ENCODE data around the gene RAP1GAP2. TPM values are rescaled to one million over a fixed set of nuclear protein-coding genes. Genes with fewer than 3 reads are reported as not detected.
A peak's percentile ranks its signal among the peaks of the same experiment; 100 is the strongest.

The RAP1GAP2 gene
- total and polyA plus RNA-seq, 2 of the 8 experiments (the other 6 are each of a cell fraction or from before 2014, with no cell fraction given): 24.0 to 63.8 TPM

DNA sequence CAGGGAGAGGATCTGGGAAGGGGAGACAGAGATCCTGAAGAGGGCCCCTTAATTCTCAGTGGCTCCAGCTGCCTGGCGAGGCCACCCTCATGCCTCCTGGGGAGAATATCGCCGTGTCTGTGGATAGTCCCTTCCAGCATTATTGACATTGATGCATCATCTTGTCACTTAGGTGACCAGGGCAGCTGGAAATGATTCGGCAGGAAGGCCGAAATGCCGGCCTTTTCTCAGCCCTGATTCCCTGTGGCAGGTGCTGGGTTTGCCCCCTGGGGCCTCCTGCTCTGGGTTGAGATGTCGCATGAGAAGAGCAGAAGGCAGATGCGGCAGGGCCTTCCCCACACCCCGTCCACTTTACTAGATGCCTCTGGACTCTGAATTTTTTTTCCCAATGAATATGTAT is 89.5 kb downstream of the RAP1GAP2 start:
- Histone ChIP-seq H3K27ac (ENCODE audit: low read depth, low read length) (no peak overlapping the region; the same call in 1 of the 2 replicates), H2BK15ac (ENCODE audit: low read length) (no peak overlapping the region), H3K4me2 (ENCODE audit: insufficient read depth in 1 of 2, low read depth in 2 of 2, low read length in 2 of 2) (no peak overlapping the region; a peak in 1 of 4 replicates), H3K79me2 (ENCODE audit: control insufficient read depth in 1 of 2, insufficient read depth in 2 of 2, low read length in 2 of 2) (peaks cover 3 to 76% of the 10 kb centered on the region in 2 experiments; a peak in 3 of 4 replicates), H3K4ac (replicated peaks; ENCODE audit: insufficient read length, low read depth, low read length) (no peak overlapping the region), H2AFZ (ENCODE audit: low read length) (no peak overlapping the region), H2BK12ac (ENCODE audit: low read depth, low read length) (no peak overlapping the region), H4K91ac (replicated peaks; ENCODE audit: insufficient read length, low read length) (peak overlapping the region; percentile 25), H2BK20ac (ENCODE audit: low read length) (no peak overlapping the region), H3K23me2 (ENCODE audit: low read depth, low read length) (no peaks in the 10 kb centered on the region), H3K9me3 (ENCODE audit: insufficient read depth in 2 of 2, low read depth in 1 of 2, low read length in 1 of 2) (no peaks in the 10 kb centered on the region), H4K20me1 (replicated peaks in 1 of 2; ENCODE audit: control insufficient read depth in 1 of 2, insufficient read depth in 2 of 2, low read length in 2 of 2) (peaks cover 0 to 11% of the 10 kb centered on the region in 2 experiments), H2AK5ac (ENCODE audit: low read depth, low read length) (0 out of 2 replicates have a peak overlapping the region, but pooled peaks have one; percentile 84), H3K18ac (ENCODE audit: extremely low read depth, low read length) (no peak overlapping the region; the same call in 1 of the 2 replicates), H3K27me3 (replicated peaks in 1 of 4; ENCODE audit: control insufficient read depth in 3 of 4, extremely low read depth in 1 of 4, insufficient read depth in 3 of 4, low read length in 3 of 4) (no peaks in the 10 kb centered on the region), H3K4me3 (ENCODE audit: extremely low read depth in 1 of 4, insufficient read depth in 2 of 4, low read depth in 3 of 4, low read length in 4 of 4) (no peak overlapping the region), H3K4me1 (replicated peaks in 1 of 4; ENCODE audit: control insufficient read depth in 3 of 4, insufficient read depth in 4 of 4, low read length in 3 of 4) (peaks cover 0 to 25% (median 15%) of the 10 kb centered on the region in 4 experiments; a peak in 5 of 7 replicates), H3K14ac (ENCODE audit: insufficient read length) (no peak overlapping the region), H2BK5ac (ENCODE audit: low read depth, low read length) (no peak overlapping the region; the same call in 1 of the 2 replicates), H3K56ac (replicated peaks; ENCODE audit: insufficient read length, low read depth, low read length) (no peak overlapping the region), H3K36me3 (ENCODE audit: control insufficient read depth in 2 of 4, insufficient read depth in 4 of 4, low read length in 3 of 4) (no peaks in the 10 kb centered on the region), H4K8ac (ENCODE audit: extremely low read depth, insufficient read depth, low read length) (no peak overlapping the region), H3K79me1 (ENCODE audit: low read depth, low read length) (peaks cover 15% of the 10 kb centered on the region), H2BK120ac (replicated peaks; ENCODE audit: low read depth, low read length) (no peak overlapping the region), H3K9ac (replicated peaks in 1 of 4; ENCODE audit: extremely low read depth in 1 of 4, low read depth in 3 of 4, low read length in 3 of 4) (no peak overlapping the region), H3K23ac (ENCODE audit: insufficient read length) (no peak overlapping the region), H4K5ac (ENCODE audit: insufficient read length, low read depth, low read length) (no peak overlapping the region)
- no peak for FAIRE-seq
- DNase-seq (ENCODE audit: low read depth in 1 of 2, low spot score in 2 of 2): no peak
- 93% methylated on average over 9 of the region's 9 CpGs; no CpG with 5 or more reads in 1 of the 2 experiments for WGBS, 2 experiments (ENCODE audit: extremely low coverage in 1 of 2, insufficient coverage in 1 of 2, insufficient read length in 1 of 2, insufficient replicate concordance in 2 of 2, low coverage in 1 of 2, low lambda C conversion rate in 2 of 2, missing lambda C conversion rate in 1 of 2)
- POLR2A ChIA-PET (ENCODE audit: partially characterized antibody): interaction anchor here (1.1 to 1.4 kb wide), 3 partner anchors 10 to 15 kb away, joined by 4 to 5 read pairs (median 4); no protein-coding TSS in a partner anchor
- CTCF ChIA-PET (ENCODE audit: partially characterized antibody): interaction anchor here (1.0 to 1.5 kb wide), 3 partner anchors 13 to 44 kb away, joined by 3 to 8 read pairs (median 7); no protein-coding TSS in a partner anchor
- TF ChIP-seq JUND (IDR thresholded peaks at IDR 0.05; ENCODE audit: low read length) (no peak), SP2 (IDR thresholded peaks at IDR 0.05; ENCODE audit: low read length) (no peak), RNF2 (IDR thresholded peaks at IDR 0.05; ENCODE audit: borderline replicate concordance, low read depth, low read length, missing control alignments, poor library complexity, severe bottlenecking) (no peak), SAP30 (IDR thresholded peaks at IDR 0.05; ENCODE audit: insufficient read depth, insufficient replicate concordance, low read length) (no peak), SP1 (IDR thresholded peaks at IDR 0.05; ENCODE audit: low read depth, low read length) (no peak)
- TF ChIP-seq, protein P1, sequence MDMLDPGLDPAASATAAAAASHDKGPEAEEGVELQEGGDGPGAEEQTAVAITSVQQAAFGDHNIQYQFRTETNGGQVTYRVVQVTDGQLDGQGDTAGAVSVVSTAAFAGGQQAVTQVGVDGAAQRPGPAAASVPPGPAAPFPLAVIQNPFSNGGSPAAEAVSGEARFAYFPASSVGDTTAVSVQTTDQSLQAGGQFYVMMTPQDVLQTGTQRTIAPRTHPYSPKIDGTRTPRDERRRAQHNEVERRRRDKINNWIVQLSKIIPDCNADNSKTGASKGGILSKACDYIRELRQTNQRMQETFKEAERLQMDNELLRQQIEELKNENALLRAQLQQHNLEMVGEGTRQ (IDR thresholded peaks at IDR 0.05; ENCODE audit: low read length): no peak
